Vagina (tissue), 2 donors: ENCODE data around the gene WWC2. TPM values are rescaled to one million over a fixed set of nuclear protein-coding genes. Genes with fewer than 3 reads are reported as not detected.
"Not testable (repeated sequence)": the region's sequence is repeated elsewhere in the genome, so short reads cannot be mapped to it uniquely, and the experiment has no call there.

Source experiments
- DNase-seq, 2 donors: peaks; one replicate each; pipeline ENCODE4 v3.0.0-alpha.2; 2017; ENCODE audit errors: extremely low spot score in 2 of 2
- H3K27ac ChIP-seq: fragments of 200-600 bp; sonication (generic); one replicate; pipeline ENCODE4 v1.5.1; 2019
- H3K27me3 ChIP-seq: fragments of 200-600 bp; sonication (generic); one replicate; pipeline ENCODE4 v1.5.1; 2019
- H3K36me3 ChIP-seq, 2 donors: fragments of 200-600 bp; sonication (generic); one replicate each; pipeline ENCODE4 v1.5.1; 2017 to 2019
- H3K4me1 ChIP-seq: fragments of 200-600 bp; sonication (generic); one replicate; pipeline ENCODE4 v1.5.1; 2019
- H3K4me3 ChIP-seq, 2 donors: fragments of 200-600 bp; sonication (generic); 1 replicate in 1 of 2; 2 replicates in 1 of 2; pipeline ENCODE4 v1.5.1; 2016 to 2019
- H3K9me3 ChIP-seq: fragments of 200-600 bp; sonication (generic); one replicate; pipeline ENCODE4 v1.5.1; 2019
- CTCF ChIP-seq, 3 experiments: fragments of 450-650 bp in 2 of 3; fragments of 200-600 bp in 1 of 3; sonication (generic) in 1 of 3; IDR thresholded peaks; one replicate each; pipeline ENCODE4 v1.5.1; 2017 to 2019; ENCODE audit warnings: antibody characterized with exemption in 3 of 3, mild to moderate bottlenecking in 2 of 3, moderate library complexity in 2 of 3
- POLR2A ChIP-seq, 2 donors: fragments of 450-650 bp; IDR thresholded peaks; one replicate each; pipeline ENCODE4 v1.6.1; 2017; ENCODE audit warnings: antibody characterized with exemption in 2 of 2, mild to moderate bottlenecking in 2 of 2, moderate library complexity in 2 of 2
- POLR2AphosphoS5 ChIP-seq, 2 donors: sonication (generic); formaldehyde crosslinking; IDR thresholded peaks; one replicate each; pipeline ENCODE4 v1.9.0; 2017; ENCODE audit warnings: antibody characterized with exemption in 2 of 2, mild to moderate bottlenecking in 2 of 2, low read depth in 1 of 2; ENCODE audit not compliant: insufficient read depth in 1 of 2
- intact Hi-C: fragments of 100-400 bp; cut with DNase I; formaldehyde crosslinking; loops from one replicate; pipeline ENCODE4 v1.15.1; 2023
- total RNA-seq: library from RNA; depleted of rRNA; stranded (reverse); fragments of >200 nt; gene quantifications from one replicate; pipeline ENCODE4 v1.2.3, GENCODE V29; 2016

The WWC2 gene
- total RNA-seq, 1 donor from 2014 or later = 24.3 TPM

DNA sequence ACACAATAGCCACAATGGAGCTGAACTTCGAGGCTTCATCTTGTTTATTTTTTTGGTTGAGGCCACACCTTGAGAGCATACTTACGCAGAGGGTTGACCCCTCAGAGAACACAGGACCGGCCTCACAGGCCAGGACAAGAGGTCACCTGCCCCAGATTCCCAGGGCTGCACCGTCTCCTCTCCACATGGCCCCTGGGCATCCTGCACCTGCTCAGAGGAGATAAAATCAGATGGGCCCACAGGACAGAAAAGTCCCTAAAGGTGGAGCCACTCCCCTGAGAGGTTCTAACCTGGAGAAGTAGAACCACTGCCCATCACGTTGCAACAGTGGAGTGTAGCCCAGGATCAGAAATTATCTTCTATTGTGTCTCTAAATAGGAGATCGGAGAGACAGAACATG is 224.2 kb downstream of the WWC2 start:
- intact Hi-C loops = no loop called here
- no peak for TF ChIP-seq POLR2AphosphoS5 (IDR thresholded peaks at IDR 0.05; ENCODE audit: insufficient read depth in 1 of 2, low read depth in 1 of 2)
- no peak for TF ChIP-seq POLR2A (IDR thresholded peaks at IDR 0.05)
- TF ChIP-seq CTCF (IDR thresholded peaks at IDR 0.05) = no peak
- H3K27ac ChIP-seq = no peak overlapping the region
- no peak overlapping the region for H3K4me3 ChIP-seq
- no peaks in the 10 kb centered on the region for H3K27me3 ChIP-seq
- no peak for DNase-seq
- H3K36me3 ChIP-seq = no peaks in the 10 kb centered on the region
- H3K9me3 ChIP-seq = no peaks in the 10 kb centered on the region
- H3K4me1 ChIP-seq = no peaks in the 10 kb centered on the region

- H3K27me3 ChIP-seq, H3K4me3 ChIP-seq, DNase-seq, H3K27ac ChIP-seq, H3K36me3 ChIP-seq, H3K9me3 ChIP-seq, intact Hi-C loops, H3K4me1 ChIP-seq: not testable (repeated sequence)
Observed at GRCh38 chr4:183324056-183324455, 225.0 kb downstream of the WWC2 start.

- Histone ChIP-seq H3K36me3 (no peaks in the 10 kb centered on the region), H3K27me3 (no peaks in the 10 kb centered on the region), H3K4me1 (no peaks in the 10 kb centered on the region), H3K9me3 (no peaks in the 10 kb centered on the region), H3K4me3 (no peak overlapping the region), H3K27ac (no peak overlapping the region)
- no peak for DNase-seq
- intact Hi-C loops = no loop called here
- no peak for TF ChIP-seq CTCF (IDR thresholded peaks at IDR 0.05)
- TF ChIP-seq POLR2A (IDR thresholded peaks at IDR 0.05) = no peak
- no peak for TF ChIP-seq POLR2AphosphoS5 (IDR thresholded peaks at IDR 0.05; ENCODE audit: insufficient read depth in 1 of 2, low read depth in 1 of 2)
Observed at GRCh38 chr4:183324619-183325018, 225.6 kb downstream of the WWC2 start.

GRCh38 chr4:183326387-183326786 is 227.3 kb downstream of the WWC2 start:
- DNase-seq, H3K27me3 ChIP-seq, intact Hi-C loops, H3K27ac ChIP-seq, H3K36me3 ChIP-seq, H3K4me1 ChIP-seq, H3K9me3 ChIP-seq, H3K4me3 ChIP-seq: not testable (repeated sequence)

DNA sequence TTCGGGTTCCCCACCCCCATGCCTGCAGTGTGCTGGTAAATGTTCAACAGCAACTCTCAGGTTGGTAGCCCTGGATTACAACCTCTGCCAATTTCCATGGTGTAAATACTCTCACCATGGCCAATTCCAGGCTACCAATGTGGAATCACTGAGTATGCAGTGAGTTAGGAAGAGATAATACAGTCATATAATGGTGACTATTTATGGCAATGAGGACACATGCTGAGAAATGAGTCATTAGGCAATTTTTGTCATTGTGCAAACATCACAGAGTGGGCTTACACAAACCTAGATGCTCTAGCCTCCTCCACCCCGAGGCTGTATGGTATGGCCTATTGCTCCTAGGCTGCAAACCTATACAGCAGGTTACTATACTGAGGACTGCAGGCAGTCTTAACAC is 227.8 kb downstream of the WWC2 start:
- Histone ChIP-seq H3K27ac (no peak overlapping the region), H3K36me3 (no peaks in the 10 kb centered on the region), H3K9me3 (no peaks in the 10 kb centered on the region), H3K27me3 (no peaks in the 10 kb centered on the region), H3K4me3 (no peak overlapping the region), H3K4me1 (no peaks in the 10 kb centered on the region)
- no peak for TF ChIP-seq CTCF (IDR thresholded peaks at IDR 0.05)
- intact Hi-C loops = no loop called here
- no peak for DNase-seq

GRCh38 chr4:183327827-183328226 is 228.8 kb downstream of the WWC2 start:
- TF ChIP-seq CTCF (IDR thresholded peaks at IDR 0.05) = no peak
- no peak for TF ChIP-seq POLR2AphosphoS5 (IDR thresholded peaks at IDR 0.05; ENCODE audit: insufficient read depth in 1 of 2, low read depth in 1 of 2)
- Histone ChIP-seq H3K27ac (no peak overlapping the region), H3K4me1 (no peaks in the 10 kb centered on the region), H3K27me3 (no peaks in the 10 kb centered on the region), H3K36me3 (no peaks in the 10 kb centered on the region), H3K4me3 (no peak overlapping the region), H3K9me3 (no peaks in the 10 kb centered on the region)
- intact Hi-C loops = no loop called here
- peak in 1 of 2 donors; percentile 64 for DNase-seq
